Activated CD4-positive, alpha-beta T cell treated with anti-CD3 and anti-CD28 coated beads, Interleukin-2, Interleukin-4, amounts not matched to agents 100 ng/mL and 50 ng/mL, durations not matched to agents 16 hours and 8 hours (primary cell): Measurements from ENCODE around the gene NEK1.
A peak's percentile ranks its signal among the peaks of the same experiment; 100 is the strongest.

Experiments
- DNase-seq: peaks from one replicate; pipeline ENCODE4 v3.0.0-alpha.2; 2020; ENCODE audit warnings: low spot score

NEK1 gene

DNA sequence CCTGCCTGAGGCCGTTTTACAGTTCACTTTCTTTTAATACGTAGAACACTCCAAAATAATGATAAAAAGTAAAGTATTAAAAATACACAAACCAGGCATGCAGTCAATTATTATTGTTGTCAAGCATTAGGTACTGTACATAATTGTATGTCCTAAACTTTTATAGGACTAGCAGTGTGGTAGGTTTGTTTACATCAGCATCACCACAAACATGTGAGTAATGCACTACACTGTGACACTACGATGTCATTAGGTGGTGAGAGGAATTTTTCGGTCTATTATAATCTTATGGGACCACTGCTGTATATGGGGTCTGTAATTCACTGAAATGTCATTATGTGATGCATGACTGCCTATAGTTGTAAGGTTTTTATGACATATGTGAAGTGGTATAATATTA is 192.1 kb downstream of the NEK1 start:
- DNase-seq, result no peak

DNA sequence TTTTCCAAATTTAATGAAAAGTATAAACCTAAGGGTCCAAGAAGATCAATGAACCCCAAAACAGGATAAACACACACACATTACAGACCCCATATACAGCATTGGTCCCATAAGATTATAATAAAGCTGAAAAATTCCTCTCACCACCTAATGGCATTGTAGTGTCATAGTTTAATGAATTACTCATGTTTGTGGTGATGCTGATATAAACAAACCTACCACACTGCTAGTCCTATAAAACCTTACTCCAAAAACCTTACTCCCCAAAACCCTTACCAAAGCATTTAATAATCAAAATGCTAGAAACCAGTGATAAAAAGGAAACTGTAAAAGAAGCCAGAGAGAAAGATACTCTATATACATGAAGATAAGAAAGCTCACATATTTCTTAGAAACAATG is 193.5 kb downstream of the NEK1 start:
- no peak for DNase-seq

DNA sequence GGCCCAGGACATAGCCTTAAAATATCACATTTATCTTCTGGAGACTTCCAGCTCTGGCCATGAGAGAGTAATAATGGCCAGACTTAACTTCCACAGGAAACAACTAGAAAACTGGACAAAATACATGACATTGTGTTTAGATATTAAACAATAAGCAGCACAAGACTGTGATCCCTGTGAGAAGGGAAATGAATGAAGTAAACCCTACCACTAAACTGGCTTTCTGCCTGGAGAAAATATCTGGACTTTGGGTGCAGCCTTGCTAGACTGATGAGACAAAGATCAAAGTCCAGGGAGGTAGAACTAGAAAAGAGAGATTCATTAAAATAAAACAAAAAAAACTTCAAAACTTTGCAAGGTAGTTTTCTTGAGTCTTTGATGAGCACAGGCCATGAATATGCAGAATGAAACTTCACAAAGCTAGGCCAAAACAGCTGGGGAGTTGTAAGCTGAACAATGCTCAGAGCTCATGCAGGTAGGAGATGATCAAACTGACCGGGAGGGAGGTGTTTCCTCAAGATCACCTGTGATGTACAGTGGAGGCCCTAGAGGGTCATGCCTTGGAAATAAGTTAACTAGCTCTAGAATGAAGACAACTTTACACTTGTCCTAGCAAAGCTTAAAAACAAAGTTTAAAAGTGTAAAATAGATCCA is 194.6 kb downstream of the NEK1 start:
- no peak for DNase-seq

DNA sequence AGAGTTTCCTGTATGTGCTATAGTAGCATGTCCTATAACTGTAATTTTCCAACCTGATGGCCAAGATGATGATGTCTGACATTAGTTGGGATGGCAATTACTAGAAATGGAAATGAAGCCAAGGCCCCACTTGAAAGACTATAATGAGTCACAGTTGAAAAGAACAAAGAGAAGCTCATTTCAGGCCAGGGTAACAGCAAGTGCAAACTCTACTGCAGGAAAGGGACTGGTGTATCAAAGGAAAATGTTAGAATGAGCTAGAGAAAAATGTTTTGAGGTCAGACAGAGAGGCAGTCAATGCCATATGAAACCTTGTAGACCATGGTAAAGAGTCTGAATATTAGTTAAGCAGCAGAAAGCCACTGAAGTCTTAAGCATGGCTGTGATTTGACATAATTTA is 195.4 kb downstream of the NEK1 start:
- DNase-seq, result peak; percentile 46

DNA sequence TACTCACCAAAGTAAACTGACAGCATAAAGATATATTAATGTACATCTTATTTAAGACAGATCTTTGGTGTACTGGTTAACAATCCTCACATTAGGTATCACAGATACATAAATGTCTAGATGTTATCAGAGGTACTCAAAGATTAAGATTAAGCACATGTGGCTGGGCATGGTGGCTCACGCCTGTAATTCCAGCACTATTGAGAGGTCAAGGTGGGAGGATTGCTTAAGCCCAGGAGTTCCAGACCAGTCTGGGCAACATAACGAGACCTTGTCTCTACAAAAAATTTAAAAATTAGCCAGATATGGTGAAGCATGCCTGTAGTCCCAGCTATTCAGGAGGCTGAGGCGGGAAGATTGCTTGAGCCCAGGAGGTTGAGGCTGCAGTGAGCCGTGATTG is 195.9 kb downstream of the NEK1 start:
- DNase-seq, result no peak

DNA sequence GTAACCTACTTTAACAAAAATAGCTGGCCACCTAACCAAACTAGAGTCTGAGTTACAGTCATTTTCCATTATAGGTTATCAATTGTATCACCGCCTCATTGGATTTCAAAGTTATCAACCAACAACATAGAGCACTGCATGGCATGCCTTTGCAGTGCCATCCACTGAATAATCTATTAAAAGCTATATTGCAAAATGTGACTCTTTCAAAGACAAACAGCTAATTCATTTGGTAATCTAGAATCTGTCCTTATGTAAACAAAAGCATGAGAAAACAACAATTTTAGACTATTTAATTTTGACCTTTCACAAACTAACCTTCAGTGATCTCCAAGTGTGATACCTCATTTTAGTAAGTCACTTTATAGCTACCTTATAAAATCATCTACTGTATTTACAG is 197.5 kb downstream of the NEK1 start:
- no peak for DNase-seq

DNA sequence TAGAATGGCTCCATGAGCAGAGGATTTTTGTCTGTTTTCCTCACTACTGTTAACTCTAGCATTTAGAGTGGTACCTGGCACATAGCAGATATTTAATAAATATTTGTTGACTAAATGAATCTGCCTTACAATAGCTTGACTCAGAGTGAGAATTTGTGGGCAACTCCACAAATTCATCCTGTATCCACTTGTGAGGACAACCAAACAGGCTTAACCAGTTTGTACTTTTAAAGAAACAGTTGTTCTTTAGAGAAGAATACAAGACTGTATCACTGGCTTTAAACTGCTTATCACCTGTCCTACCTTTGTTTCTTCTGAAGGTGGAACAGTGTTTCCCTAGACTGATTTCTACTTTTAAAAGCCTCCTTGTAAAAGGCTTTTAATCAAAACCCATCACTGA is 200.3 kb downstream of the NEK1 start:
- DNase-seq, result no peak

DNA sequence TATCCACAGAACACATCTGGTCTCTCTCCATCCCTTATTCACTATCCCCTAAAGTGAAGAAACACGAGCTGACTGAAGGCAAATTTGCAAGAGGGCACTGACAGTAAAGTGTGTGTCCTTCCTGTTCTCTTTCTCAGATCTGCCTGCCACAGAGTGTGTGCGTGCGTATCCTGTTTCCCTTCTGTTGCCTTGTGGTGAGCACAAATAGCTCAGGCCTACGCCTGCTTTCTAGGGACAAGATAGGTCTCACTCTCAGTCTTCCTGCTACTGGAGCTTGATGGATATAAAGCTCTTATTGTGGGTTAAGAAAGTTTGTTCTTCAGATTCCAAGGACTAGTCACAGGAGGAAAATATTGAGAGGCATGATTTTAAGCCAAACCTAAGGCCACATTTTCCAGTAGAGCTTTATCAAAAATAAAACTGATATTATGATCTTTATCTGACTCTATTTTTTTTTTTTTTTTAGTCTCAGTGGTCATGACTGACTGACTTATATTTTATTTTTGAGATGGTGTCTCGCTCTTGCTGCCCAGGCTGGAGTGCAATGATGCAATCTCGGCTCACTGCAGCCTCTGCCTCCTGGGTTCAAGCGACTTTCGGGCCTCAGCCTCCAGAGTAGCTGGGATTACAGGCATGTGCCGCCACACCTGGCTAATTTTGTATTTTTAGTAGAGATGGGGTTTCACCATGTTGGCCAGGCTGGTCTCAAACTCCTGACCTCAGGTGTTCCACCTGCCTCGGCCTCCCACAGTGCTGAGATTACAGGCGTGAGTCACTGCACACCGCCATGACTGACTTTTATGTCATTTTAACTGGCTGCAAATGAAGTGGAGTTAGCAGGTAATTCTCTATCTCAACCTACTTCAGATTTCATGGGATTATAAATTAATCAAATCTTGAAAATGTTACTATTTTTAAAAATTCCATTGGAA is 201.3 kb downstream of the NEK1 start:
- peak; percentile 78 for DNase-seq

DNA sequence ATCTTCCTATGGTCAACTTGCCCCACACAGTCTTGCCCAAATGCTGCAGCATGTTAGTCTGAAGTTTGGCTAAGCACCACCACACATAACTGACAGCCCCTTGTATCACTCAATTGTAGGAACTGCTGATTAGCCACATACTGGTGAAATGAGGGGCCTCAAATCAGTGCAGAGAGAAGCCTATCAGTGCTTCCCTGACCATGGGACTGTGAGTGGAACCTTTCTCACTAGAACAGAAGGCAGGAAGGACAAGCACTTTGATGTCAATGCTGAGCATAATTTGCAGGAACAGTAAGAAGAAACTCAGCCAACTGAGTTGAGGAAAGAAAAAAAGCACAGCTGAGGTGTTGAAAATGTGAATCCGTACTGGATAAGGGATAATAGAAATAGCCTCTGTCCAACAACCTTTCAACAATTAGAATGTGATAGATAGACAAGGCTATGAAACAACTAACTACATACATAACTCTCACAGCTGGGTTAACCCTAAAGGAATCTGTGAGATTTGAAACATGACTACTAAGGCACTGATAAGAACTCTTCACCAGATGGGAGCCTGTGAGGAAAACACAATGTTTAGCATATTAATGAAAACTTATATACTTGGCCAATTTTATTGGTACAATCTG is 205.1 kb downstream of the NEK1 start:
- DNase-seq, result no peak

DNA sequence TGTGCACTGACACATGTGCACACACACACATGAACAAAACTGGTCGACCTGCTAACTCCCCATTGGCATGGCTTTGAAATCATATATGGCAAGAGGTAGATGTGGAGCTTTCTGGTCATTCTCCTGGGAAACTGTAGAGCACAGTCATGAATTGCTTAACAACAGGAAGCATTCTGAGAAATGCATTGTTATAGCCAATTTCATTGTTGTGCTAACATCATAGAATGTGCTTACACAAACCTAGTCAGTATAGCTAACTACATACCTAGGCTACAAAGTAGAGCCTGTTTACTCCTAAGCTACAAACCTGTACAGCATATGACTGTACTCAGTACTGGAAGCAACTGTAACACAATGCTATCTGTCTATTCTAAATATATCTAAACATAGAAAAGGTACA is 207.4 kb downstream of the NEK1 start:
- no peak for DNase-seq

DNA sequence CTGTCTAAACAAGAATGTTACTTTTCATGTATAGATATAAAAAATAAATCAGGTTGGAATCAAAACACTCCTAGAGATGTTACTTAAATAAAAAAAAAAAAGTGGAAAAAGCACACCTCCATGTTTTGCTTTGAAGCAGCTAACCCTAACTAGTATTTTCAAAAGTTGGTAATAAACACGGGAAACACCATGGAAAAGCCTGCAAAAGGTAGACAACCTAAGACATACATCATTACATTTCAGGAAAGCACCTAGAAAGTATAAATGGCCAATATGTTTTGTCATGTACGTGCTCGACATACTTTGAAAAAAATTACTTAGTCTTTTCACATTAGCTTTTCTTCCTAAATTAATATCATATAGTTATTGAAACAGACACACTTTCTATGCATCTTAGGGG is 211.6 kb downstream of the NEK1 start:
- no peak for DNase-seq

DNA sequence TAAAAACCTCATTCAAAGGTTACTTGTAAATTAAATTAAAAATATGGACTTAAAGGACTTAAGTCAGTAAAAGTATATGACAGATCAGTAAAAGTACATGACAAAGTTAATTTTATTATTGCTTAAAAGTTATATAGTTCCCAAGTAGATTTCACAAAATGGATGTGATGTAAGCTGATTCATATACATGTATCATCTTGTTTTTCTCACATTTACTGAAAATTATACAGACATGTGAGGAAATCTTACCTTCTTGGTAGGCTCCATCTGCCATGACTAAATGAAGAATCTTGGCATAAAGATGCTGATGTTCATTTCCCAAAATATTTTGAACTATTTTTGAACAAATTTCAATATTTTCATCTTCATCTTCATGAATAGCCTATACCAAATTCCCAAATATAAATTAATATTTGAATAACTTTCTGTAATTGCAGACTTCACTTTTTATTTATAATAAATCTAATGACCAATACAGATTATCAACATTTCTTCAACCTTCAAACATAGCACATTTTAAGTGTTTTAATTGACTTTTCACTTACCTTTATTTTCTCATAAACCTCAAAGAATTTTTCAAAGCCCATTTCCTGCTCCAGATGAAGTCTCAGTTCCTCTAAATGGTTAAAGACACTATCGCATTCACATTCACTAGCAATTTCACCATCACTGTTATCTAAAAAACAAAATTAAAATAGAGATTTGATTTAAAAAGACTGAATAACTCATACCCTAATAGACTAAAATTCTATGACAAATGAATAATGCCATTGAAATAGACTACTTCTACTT is 212.2 kb downstream of the NEK1 start:
- DNase-seq, result no peak

DNA sequence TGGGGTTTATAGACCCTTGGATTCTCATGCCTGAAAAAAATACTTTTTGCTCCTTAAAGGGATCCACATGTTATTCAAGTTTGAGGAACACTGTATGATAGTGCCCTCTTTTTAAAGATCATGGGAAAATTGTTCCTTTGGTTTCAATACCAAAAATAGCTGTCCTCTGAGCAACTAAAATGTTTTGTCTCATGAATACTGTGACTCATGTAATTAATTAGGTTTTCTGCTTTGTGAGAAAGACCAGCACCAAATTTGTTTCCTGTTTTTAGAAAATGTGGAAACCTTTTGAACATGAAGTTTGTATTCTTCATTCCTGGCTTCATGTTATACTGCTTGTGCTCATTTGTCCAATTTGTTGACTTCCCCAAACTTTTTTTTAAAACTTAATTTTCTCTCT is 214.1 kb downstream of the NEK1 start:
- DNase-seq, result no peak

DNA sequence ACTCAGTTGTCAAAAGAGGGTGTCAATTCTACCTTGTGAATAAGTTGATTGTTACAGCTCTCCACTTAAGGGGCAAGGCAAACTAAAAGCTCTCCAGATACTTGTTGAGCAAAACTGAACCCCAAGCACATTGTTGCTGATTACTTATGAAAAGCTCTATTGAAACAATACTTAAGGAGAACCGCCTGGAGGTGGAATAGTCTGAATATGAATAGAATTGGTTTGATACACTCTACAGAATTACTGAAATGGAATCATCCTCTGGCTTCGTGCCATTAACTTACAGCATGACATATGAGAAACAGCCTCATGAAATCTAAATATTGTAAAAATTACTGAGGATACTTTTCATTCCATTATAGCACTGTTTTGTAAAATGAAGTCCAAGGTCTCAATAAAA is 214.6 kb downstream of the NEK1 start:
- no peak for DNase-seq

DNA sequence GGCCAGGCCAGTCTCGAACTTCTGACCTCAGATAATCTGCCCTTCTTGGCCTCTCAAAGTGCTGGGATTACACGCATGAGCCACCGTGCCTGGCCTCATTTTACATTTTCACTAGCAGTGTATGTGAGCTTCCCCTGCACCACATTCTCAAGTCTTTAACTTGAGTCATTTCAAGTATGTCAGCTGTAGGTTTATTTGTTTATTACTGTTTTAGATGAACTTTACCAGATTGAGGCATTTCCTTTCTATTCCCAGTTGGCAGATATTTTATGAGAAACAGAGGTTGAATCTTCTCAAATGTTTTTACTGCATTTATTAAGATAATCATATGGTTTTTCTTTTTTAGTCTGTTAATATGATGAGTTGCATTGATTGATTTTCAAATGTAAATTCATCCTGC is 227.0 kb downstream of the NEK1 start:
- no peak for DNase-seq

DNA sequence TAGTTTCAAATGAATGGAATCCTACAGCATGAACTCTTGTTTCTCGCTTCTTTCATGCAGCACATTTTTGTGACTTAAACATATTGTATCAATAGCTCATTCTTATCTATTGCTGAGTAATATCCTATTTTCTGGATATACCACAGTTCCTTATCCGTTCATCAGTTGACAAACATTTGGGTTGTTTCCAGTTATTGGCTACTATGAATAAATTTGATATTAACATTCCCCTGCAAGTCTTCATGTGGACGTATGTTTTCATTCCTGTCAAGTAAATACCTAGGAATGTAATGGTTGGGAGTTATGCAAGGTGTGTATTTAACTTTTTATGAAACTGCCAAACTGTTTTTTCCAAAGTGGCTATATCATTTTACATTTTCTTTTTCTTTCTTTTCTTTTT is 227.6 kb downstream of the NEK1 start:
- DNase-seq, result no peak

DNA sequence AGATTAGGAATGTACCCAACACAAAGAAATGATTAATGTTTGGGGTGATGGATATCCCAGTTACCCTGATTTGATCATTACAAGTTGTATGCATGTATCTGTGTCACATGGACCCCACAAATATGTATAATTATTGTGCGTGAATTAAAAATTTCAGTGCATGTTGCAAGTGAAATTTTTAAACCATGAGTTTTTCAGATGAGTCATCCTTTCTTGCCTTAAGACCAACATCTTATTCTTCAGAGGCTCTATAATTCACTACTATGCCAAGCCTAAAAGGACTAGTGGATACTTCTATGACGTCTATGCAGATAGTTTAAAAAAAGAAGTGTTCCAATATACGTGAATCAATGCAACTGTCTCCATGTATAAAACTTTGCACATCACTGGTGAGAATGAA is 228.7 kb downstream of the NEK1 start:
- no peak for DNase-seq

DNA sequence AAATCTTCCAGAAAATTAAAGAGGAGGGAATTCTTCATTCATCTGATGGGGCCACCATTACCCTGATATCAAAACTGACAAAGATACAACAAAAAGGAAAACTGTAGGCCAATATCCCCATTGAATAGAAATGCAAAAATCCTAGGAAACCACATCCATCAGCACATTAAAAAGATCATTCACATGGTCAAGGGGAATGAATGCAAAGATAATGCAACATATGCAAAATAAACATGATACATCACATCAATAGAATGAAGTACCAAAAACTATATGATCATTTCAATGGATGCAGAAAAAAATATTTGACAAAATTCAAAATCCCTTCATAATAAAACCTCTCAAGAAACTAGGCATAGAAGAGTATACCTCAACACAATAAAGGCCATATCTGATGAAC is 232.7 kb downstream of the NEK1 start:
- DNase-seq, result no peak

DNA sequence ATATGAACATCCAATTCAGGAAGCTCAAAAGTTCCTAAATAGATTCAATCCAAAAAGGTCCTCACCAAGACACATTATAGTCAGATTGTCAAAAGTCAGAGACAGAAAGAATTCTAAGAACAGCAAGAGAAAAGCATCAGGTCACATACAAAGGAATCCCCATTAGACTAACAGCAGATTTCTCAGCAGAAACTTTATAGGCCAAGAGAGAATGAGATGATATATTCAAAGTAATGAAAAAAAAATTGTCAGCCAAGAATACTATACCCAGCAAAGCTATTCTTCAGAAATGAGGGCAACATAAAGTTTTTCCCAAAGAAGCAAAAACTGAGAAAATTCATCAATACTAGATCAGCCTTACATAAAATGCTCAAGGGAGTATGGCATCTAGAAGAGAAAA is 235.0 kb downstream of the NEK1 start:
- no peak for DNase-seq

DNA sequence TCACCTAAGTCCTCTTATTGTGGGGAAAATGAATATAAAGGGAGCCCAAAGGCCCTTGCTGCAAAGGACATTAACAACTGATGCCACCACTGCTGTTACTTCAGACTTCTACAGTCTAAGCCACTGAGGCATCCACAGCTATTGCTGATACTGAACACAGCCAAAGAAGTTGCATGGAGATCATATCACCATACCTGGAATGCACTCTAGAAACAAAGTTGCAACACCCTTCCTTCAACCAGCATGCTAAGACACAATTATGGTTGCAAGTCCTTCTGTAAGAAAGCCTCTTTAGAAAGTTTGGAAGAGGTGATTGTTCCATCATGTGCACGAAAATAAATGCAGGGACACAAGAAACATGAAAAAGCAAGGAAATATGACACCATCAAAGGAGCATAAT is 236.0 kb downstream of the NEK1 start:
- DNase-seq, result no peak

DNA sequence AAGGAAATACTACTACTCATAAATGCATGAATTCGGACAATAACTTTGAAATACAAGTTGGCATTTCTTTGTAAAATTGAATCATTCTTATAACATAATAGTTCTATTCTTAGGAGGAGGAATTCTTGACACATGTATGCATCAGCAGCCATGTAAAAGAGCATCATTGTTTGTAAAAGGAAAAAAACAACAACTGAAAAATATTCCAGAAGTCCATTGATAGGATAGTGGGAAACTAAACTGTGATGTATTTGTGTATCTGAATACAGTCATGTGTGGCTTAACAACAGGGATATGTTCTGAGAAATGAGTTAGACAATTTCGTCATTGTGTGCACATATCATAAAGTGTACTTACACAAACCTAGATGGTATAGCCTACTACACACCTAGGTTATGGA is 239.6 kb downstream of the NEK1 start:
- no peak for DNase-seq

DNA sequence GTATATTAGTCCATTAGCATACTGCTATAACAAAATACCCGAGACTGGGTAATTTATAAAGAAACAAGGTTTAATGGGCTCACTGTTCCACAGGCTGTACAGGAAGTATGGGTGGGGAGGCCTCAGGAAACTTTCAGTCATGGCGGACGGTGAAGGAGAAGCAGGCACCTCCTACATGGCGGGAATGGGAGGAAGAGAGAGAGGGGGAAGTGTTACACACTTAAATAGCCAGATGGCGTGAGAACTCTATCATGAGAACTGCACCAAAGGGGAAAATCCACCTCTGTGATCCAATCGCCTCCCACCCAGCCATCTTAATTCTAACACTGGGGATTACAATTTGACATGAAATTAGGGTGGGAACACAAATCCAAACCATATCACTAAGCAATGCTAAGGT is 242.7 kb downstream of the NEK1 start:
- no peak for DNase-seq
